Inferior parietal cortex (tissue), 1 donor: Measurements from ENCODE around the gene ADGRA3.

Experiments used
- DNase-seq: peaks from one replicate; pipeline ENCODE4 v3.0.0-alpha.2; 2016; ENCODE audit errors: extremely low spot score

The ADGRA3 gene, protein sequence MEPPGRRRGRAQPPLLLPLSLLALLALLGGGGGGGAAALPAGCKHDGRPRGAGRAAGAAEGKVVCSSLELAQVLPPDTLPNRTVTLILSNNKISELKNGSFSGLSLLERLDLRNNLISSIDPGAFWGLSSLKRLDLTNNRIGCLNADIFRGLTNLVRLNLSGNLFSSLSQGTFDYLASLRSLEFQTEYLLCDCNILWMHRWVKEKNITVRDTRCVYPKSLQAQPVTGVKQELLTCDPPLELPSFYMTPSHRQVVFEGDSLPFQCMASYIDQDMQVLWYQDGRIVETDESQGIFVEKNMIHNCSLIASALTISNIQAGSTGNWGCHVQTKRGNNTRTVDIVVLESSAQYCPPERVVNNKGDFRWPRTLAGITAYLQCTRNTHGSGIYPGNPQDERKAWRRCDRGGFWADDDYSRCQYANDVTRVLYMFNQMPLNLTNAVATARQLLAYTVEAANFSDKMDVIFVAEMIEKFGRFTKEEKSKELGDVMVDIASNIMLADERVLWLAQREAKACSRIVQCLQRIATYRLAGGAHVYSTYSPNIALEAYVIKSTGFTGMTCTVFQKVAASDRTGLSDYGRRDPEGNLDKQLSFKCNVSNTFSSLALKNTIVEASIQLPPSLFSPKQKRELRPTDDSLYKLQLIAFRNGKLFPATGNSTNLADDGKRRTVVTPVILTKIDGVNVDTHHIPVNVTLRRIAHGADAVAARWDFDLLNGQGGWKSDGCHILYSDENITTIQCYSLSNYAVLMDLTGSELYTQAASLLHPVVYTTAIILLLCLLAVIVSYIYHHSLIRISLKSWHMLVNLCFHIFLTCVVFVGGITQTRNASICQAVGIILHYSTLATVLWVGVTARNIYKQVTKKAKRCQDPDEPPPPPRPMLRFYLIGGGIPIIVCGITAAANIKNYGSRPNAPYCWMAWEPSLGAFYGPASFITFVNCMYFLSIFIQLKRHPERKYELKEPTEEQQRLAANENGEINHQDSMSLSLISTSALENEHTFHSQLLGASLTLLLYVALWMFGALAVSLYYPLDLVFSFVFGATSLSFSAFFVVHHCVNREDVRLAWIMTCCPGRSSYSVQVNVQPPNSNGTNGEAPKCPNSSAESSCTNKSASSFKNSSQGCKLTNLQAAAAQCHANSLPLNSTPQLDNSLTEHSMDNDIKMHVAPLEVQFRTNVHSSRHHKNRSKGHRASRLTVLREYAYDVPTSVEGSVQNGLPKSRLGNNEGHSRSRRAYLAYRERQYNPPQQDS (N-terminal part only)

DNA sequence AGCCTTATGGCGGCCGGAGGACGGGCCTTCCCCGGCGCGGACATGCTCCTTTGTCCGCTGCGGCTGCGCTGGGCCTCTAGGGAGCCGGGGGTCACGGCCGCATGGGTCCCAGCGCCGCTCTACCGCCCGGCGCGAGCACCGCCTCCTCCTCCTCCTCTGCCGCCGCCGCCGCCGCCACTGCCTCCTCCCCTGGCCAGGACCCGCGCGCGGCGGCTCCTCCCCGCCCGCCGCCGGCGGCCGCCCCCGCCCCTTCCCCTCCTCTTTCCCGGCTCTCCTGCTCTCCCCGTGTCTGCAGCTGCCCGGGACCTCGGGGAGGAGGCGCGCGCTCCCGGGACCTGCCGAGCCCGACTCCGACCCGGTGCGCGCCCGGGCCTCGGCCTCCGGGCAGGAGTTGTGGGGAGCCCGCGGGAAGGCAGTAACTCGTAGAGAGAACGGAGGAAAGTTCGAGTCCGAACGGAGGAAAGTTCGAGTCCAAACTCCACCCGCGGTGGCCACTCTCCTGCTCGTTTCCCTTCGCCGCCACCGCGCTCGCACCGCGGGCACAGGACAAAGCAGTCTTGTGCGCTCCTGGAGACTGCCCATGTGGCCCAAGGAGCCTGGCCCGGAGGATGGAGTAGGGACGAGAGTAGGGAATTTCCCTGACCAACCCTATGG is at the start of gene ADGRA3:
ADGRA3 (minus strand) TSS at position 179 of the 654 bp plus-strand sequence. CDS start 282 bp downstream, outside the sequence.
- peak; percentile 16 for DNase-seq

DNA sequence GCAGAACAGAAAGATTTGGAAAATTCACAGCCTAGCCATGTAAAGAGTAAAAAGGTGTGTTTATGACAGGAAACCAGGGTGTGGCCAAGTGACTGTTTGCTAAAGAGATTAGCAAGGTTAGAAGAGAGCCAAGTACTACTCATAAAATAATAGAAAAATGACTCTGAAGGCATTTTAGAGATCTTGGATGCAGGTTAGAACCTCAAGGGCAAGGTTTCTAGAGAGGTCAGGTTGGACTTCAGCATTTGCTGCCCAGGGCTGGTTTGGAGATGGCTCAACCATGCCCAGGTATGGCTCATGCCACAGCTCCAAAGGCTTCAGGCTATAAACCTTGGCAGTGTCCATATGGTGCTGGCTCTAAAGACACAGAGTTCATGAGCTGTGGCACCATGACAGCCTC is 40.6 kb upstream of the ADGRA3 start:
- DNase-seq, result no peak

GRCh38 chr4:22554670-22555069 is 38.8 kb upstream of the ADGRA3 start:
- no peak for DNase-seq

GRCh38 chr4:22553560-22553959 is 37.7 kb upstream of the ADGRA3 start:
- no peak for DNase-seq

- no peak for DNase-seq
These were observed 36.9 kb upstream of the ADGRA3 start for GRCh38 chr4:22552812-22553211.

- DNase-seq, result no peak
These were observed 35.7 kb upstream of the ADGRA3 start for GRCh38 chr4:22551550-22551949.

DNA sequence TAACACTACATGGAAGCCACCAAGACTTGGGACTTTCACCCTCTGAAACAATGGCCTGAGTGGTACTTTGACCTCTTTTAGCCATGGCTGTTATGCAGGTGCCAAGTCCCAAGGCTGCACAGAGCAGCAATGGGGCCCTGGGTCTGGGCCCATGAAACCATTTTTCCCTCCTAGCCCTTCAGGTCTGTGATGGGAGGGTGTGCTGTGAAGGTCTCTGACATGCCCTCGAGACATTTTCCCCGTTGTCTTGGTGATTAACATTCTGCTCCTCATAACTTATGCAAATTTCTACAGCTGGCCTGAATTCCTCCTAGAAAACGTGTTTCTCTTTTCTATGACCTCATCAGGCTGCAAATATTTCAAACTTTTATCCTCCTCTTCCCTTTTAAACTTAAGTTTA is 30.4 kb upstream of the ADGRA3 start:
- no peak for DNase-seq

GRCh38 chr4:22539251-22539650 is 23.4 kb upstream of the ADGRA3 start:
- DNase-seq, result no peak

DNA sequence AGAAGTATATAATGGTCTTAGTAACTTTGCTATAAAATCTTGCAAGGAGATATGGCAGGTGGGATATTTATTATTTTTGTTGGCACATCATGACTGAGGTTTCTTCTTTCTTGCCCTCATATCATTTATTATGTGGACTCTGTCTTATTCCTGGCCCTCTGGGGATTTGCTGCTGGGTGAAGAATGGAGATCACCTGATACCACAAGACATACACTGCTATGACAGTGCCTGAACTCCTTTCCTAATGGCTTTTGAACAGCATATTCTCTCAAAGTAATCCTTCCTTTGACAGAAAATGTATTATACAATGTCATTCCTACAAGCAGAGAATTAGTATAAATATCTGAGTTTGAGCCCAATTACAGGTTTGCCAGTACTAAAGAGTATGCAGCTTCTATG is 22.0 kb upstream of the ADGRA3 start:
- DNase-seq, result no peak

DNA sequence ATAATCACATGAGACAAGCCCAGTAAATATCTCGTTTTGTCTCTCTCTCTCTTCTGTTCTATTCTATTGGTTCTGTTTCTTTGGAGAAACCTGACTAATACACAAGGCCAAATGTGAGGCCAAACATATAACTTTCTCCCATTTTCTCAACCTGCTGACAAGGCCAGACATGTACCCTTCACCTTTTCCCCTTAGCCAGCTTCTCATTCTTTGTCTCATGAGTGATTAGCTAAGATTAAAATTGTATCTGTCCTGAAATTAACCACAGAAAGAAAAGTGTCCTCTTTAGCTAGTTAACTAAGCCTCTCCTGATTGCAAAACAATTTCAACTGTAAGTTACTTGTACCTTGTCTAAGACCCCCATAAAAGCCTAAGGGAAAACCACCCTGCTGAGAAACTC is 18.5 kb upstream of the ADGRA3 start:
- no peak for DNase-seq

GRCh38 chr4:22532896-22533295 is 17.0 kb upstream of the ADGRA3 start:
- DNase-seq, result no peak

- no peak for DNase-seq
These were observed 16.3 kb upstream of the ADGRA3 start for GRCh38 chr4:22532117-22532516.

DNA sequence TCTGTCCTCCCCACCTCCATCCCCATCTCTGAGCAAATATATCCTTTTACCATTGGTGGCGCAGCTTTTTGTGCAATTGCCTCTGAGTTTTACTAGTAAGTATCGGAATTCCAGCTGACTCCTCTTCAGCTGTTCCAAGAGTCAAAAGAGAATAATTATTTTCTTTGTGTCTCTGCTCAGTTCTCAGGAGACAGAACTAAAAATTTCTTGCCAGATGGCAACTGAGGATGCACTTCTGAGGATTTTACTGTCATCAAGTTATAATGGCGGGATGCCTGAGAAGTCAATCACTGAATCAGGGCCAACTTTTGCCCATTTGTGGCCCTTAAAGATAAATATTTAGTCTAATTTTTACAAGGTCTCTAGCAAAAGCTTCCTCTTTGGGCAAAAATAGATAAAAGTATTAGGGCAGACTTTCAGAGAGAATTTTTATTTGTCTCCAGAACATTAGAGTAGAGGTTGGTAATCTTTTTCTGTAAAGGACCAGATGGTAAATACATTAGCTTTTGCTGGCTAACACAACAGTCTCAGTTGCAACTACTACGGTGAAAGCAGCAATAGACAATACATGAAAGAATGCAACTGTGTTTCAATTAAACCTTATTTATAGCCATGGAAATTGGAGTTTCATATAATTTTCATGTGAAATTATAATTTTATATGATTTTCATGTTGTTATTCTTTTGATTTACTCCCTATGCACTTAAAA is 15.6 kb upstream of the ADGRA3 start:
- DNase-seq, result no peak

DNA sequence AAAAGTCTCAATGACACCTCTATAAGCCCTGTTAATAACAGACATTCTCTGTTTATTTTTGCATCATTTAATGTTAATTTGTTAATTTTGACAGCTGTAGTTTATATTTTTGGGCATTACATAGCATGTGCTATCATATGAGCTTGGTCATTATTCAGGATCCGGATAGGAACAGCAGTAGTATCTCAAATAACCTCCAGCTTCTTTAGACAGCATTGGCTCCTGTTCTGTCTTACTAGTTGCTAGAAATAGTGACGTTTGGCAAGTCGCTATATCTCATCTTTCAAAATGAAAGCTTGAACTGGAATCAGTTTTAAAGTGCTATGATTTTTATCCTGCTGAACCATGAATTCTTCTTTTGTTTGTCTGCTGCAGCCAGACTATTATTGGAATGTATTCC is 9.0 kb upstream of the ADGRA3 start:
- no peak for DNase-seq

GRCh38 chr4:22522706-22523501 is 7.0 kb upstream of the ADGRA3 start:
- DNase-seq, result no peak

GRCh38 chr4:22522206-22522605 is 6.3 kb upstream of the ADGRA3 start:
- no peak for DNase-seq

DNA sequence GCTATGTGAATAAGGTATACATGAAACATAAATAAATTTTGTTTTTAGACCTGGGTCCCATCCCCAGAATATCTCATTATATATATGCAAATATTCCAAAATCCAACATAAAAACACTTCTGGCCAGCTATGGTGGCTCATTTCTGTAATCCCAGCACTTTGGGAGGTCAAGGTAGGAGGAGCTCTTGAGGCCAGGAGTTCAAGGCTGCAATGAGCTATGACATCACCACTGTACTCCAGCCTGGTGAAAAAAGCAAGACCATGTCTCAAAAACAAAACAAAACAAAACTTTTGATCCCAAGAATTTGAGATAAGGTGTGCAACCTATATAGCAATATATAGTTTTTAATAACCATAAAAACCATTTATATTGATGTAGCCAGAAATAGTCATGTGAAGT is 5.4 kb upstream of the ADGRA3 start:
- no peak for DNase-seq

DNA sequence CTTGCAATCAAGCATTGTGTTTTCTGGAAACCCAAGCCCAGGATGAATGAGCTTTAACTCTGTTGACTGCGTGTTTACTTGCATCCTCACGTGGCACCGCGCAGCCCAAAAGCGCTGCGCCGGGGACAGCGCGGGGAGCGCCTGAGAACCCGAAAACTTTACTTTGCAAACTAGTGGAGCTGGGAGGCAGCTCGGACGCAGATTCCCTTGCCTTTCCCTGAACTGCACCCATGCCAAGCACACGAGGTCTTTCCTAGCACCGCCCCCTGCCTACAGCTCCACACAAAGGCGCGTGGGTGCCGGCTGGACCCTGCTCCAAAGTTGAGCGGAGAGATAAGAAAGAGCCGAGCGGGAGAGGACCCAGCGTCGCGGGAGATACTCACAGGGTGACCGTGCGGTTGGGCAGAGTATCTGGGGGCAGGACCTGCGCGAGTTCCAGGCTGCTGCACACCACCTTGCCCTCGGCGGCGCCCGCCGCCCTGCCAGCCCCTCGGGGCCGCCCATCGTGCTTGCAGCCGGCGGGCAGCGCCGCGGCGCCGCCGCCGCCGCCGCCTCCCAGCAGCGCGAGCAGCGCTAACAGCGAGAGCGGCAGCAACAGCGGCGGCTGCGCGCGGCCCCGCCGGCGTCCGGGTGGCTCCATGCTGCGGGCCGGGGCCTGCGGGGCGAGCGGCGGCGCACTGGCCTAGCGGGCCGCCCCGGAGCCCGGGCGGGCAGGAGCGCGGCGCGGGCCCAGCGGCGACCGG is 550 bp downstream of the ADGRA3 start:
- DNase-seq, result peak; percentile 27

DNA sequence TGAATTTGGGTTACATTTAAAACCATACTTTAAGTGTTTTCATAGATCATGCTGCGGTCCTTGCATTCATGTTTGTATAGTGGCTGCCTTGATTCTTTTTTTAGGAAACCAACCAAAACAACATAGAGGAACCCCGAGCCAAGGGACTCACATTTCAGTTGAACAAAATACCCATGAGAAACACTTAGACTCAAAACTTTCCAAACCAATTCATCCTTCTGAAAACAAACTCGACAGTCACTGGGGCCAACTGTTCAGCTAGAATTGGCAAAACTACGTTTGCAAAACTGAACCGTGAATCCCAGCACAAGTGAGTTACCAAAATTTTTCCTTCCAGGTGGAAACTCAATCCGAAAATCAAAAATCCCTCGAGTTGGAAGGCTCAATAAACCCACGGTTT is 1.4 kb downstream of the ADGRA3 start:
- DNase-seq, result peak; percentile 15
